Measurements from ENCODE around the gene NUP133.
"Not testable (repeated sequence)": the region's sequence is repeated elsewhere in the genome, so short reads cannot be mapped to it uniquely, and the experiment has no call there.

NUP133 gene

GRCh38 chr1:229507951-229508822 lies at the start of gene NUP133:
NUP133 (minus strand) TSS chr1:229508341; CDS start chr1:229508249, 92 bp downstream.
- DNase-seq (ENCODE audit: low spot score) = peak; percentile 94

- DNase-seq (ENCODE audit: low spot score) = peak; percentile 21
These were observed 49.2 kb upstream of the NUP133 start for GRCh38 chr1:229557200-229557850.

GRCh38 chr1:229554886-229555621 lies 46.9 kb upstream of the NUP133 start:
- no peak for DNase-seq (ENCODE audit: low spot score)

- DNase-seq (ENCODE audit: low spot score) = no peak
These were observed 45.5 kb upstream of the NUP133 start for GRCh38 chr1:229553621-229554130.

- no peak for DNase-seq (ENCODE audit: low spot score)
These were observed 44.6 kb upstream of the NUP133 start for GRCh38 chr1:229552732-229553131.

- DNase-seq (ENCODE audit: low spot score) = no peak
These were observed 42.8 kb upstream of the NUP133 start for GRCh38 chr1:229550812-229551567.

GRCh38 chr1:229547542-229547941 lies 39.4 kb upstream of the NUP133 start:
- no peak for DNase-seq (ENCODE audit: low spot score)

GRCh38 chr1:229544587-229544986 lies 36.4 kb upstream of the NUP133 start:
- no peak for DNase-seq (ENCODE audit: low spot score)

GRCh38 chr1:229539863-229540506 lies 31.8 kb upstream of the NUP133 start:
- no peak for DNase-seq (ENCODE audit: low spot score)

GRCh38 chr1:229538945-229539344 lies 30.8 kb upstream of the NUP133 start:
- DNase-seq (ENCODE audit: low spot score) = no peak

- no peak for DNase-seq (ENCODE audit: low spot score)
These were observed 29.8 kb upstream of the NUP133 start for GRCh38 chr1:229537894-229538293.

- DNase-seq (ENCODE audit: low spot score) = no peak
These were observed 28.8 kb upstream of the NUP133 start for GRCh38 chr1:229536982-229537381.

GRCh38 chr1:229535230-229535629 lies 27.1 kb upstream of the NUP133 start:
- DNase-seq (ENCODE audit: low spot score) = no peak

- DNase-seq (ENCODE audit: low spot score) = no peak
These were observed 23.2 kb upstream of the NUP133 start for GRCh38 chr1:229531326-229531725.

- no peak for DNase-seq (ENCODE audit: low spot score)
These were observed 21.5 kb upstream of the NUP133 start for GRCh38 chr1:229529639-229530038.

GRCh38 chr1:229526695-229527094 lies 18.6 kb upstream of the NUP133 start:
- no peak for DNase-seq (ENCODE audit: low spot score)

GRCh38 chr1:229523052-229523451 lies 14.9 kb upstream of the NUP133 start:
- no peak for DNase-seq (ENCODE audit: low spot score)

- peak; percentile 62 for DNase-seq (ENCODE audit: low spot score)
These were observed 6.6 kb upstream of the NUP133 start for GRCh38 chr1:229514578-229515275.

- not testable (repeated sequence) for DNase-seq (ENCODE audit: low spot score)
These were observed 3.5 kb upstream of the NUP133 start for GRCh38 chr1:229511625-229512024.

- not testable (repeated sequence) for DNase-seq (ENCODE audit: low spot score)
These were observed 3.1 kb upstream of the NUP133 start for GRCh38 chr1:229511201-229511600.
